HG03196 (cell line): ENCODE data around the gene MAEA.

ENCODE experiments used
- ATAC-seq: cut with Tn5 transposase; IDR thresholded peaks from one replicate; pipeline ENCODE4 v1.9.1; 2021; ENCODE audit not compliant: unreplicated experiment

Gene MAEA

GRCh38 chr4:1249731-1250526 lies 39.8 kb upstream of the MAEA start:
- no peak for ATAC-seq

- no peak for ATAC-seq
Observed at GRCh38 chr4:1250527-1250812, 39.2 kb upstream of the MAEA start.

- no peak for ATAC-seq
Observed at GRCh38 chr4:1250921-1251772, 38.5 kb upstream of the MAEA start.

GRCh38 chr4:1251773-1252066 lies 38.0 kb upstream of the MAEA start:
- ATAC-seq = no peak

GRCh38 chr4:1252928-1253492 lies 36.7 kb upstream of the MAEA start:
- no peak for ATAC-seq

- ATAC-seq = no peak
Observed at GRCh38 chr4:1253831-1254230, 35.9 kb upstream of the MAEA start.

- no peak for ATAC-seq
Observed at GRCh38 chr4:1255151-1255550, 34.5 kb upstream of the MAEA start.

DNA sequence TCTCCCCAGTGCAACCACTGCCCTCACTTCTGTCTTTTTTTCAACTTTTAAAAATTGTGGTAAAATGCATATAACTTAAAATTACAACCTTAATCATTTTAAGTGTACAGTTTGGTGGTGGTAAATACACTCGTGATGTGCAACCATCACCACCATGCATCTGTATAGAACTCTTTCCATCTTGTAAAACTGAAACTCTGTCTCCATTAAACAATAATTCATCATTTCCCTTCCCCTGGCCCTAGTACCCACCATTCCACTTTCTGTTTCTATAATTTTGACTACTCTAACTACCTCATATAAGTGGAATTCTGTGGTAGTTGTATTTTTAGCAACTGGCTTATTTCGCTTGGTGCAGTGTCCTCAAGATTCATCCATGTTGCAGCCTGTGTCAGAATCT lies 34.0 kb upstream of the MAEA start:
- ATAC-seq = no peak

GRCh38 chr4:1258457-1258856 lies 31.2 kb upstream of the MAEA start:
- ATAC-seq = no peak

GRCh38 chr4:1259966-1260365 lies 29.7 kb upstream of the MAEA start:
- ATAC-seq = no peak

GRCh38 chr4:1260418-1261106 lies 29.1 kb upstream of the MAEA start:
- no peak for ATAC-seq

- ATAC-seq = no peak
Observed at GRCh38 chr4:1261107-1261928, 28.4 kb upstream of the MAEA start.

- no peak for ATAC-seq
Observed at GRCh38 chr4:1264942-1265341, 24.7 kb upstream of the MAEA start.

GRCh38 chr4:1265351-1265750 lies 24.3 kb upstream of the MAEA start:
- ATAC-seq = no peak

DNA sequence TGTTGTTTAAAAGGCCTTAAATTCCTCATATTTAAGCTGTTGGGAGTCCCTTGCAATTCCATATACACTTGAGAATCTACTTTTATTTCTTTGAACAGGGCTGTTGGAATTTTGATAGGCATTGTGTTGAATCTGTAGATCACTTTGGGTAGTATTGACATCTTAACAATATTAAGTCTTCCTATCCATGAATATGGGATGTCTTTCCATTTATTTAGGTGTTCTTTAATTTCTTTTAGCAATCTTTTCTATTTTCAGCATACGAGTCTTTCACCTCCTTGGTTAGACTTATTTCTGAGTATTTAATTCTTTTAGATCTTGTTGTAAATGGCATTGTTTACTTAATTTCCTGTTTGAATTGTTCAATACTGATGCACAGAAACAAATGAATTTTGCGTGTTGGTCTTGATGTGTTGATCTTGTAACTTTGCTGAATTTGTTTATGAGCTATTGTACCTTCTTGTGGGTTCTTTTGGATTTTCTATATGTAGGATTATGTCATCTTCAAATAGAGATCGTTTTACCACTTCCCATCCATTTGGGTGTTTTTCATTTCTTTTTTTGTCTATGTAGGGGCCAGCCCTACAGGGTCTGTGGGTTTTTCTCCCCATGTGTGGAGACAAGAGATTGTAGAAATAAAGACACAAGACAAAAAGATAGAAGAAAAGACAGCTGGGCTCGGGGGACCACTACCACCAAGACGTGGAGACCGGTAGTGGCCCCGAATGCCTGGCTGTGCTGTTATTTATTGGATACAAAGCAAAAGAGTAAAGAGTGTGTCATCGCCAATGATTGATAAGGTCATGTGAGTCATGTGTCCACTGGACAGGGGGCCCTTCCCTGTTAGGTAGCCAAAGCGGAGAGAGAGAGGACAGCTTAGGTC lies 22.6 kb upstream of the MAEA start:
- no peak for ATAC-seq

DNA sequence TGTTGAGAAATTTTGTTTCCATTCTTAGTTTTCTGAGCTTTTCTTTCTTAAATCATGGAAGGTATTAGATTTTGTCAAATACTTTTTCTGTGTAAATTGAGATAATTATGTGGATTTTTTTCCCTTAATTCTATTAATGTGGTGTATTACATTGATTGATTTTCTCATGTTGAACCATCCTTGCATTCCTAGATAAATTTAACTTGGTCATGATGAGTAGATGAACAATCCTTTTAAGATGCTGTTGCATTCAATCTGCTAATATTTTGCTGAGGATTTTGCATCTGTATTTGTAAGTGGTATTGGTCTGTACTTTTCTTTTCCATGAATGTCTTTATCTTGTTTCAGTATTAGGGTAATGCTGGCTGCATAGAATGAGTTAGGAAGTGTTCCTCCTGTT lies 20.5 kb upstream of the MAEA start:
- ATAC-seq = no peak

DNA sequence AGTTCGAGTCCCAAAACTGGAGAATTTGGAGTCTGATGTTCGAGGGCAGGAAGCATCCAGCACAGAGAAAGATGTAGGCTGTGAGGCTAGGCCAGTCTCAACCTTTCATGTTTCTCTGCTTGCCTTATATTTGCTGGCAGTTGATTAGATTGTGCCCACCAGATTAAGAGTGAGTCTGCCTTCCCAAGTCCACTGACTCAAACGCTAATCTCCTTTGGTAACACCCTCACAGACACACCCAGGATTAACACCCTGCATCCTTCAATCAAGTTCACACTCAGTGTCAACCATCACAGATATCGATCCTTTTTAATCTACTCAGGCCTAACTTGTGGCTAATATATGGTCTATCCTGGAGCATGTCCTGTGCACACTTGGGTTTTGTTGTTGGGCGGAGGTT lies 18.0 kb upstream of the MAEA start:
- ATAC-seq = no peak

DNA sequence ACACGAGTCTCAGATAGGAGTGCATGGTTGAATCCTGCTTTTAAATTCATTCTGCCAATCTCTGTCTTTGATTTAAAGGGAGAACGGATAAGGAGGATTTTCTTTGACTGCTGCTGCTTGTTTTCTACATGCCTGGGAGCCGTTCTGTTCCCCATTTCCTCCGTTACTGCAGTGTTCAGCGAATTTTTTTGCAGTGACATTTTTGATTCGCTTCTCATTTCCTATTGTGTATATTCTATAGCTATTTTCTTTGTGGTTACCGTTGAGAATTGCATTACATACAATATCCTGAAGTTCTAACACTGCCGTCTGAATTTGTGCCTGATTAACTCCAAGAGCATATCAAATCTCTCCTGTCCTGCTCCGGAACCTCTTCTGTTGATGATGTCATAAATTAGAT lies 14.8 kb upstream of the MAEA start:
- ATAC-seq = no peak

GRCh38 chr4:1276984-1277383 lies 12.7 kb upstream of the MAEA start:
- ATAC-seq = no peak
